Loucy (cell line): ENCODE data around the gene BABAM2.

Experiments
- H2AFZ ChIP-seq: fragments of 200-600 bp; sonication (generic); 2 replicates; pipeline ENCODE4 v1.6.0; 2016; ENCODE audit warnings: antibody characterized with exemption, mild to moderate bottlenecking, low read length, moderate library complexity
- H3F3A ChIP-seq: fragments of 200-600 bp; 2 replicates; pipeline ENCODE4 v1.6.0; 2016; ENCODE audit warnings: antibody characterized with exemption, low read depth, mild to moderate bottlenecking
- H3K27me3 ChIP-seq: fragments of 200-600 bp; sonication (generic); 2 replicates; pipeline ENCODE4 v1.6.1; 2014; ENCODE audit warnings: low read length, mild to moderate bottlenecking; ENCODE audit not compliant: insufficient read depth, poor library complexity, severe bottlenecking
- H3K36me3 ChIP-seq: fragments of 200-600 bp; sonication (generic); 2 replicates; pipeline ENCODE4 v1.6.1; 2016; ENCODE audit warnings: low read length; ENCODE audit not compliant: insufficient read depth
- H3K4me1 ChIP-seq: fragments of 200-600 bp; sonication (generic); 2 replicates; pipeline ENCODE4 v1.5.1; 2014; ENCODE audit warnings: low read length, mild to moderate bottlenecking; ENCODE audit not compliant: insufficient read depth, poor library complexity, severe bottlenecking
- H3K4me2 ChIP-seq: fragments of 200-600 bp; sonication (generic); 2 replicates; pipeline ENCODE4 v1.6.0; 2014; ENCODE audit warnings: antibody characterized with exemption, low read length, low read depth, mild to moderate bottlenecking; ENCODE audit not compliant: poor library complexity, severe bottlenecking
- H3K4me3 ChIP-seq: fragments of 200-600 bp; sonication (generic); 2 replicates; pipeline ENCODE4 v1.5.1; 2014; ENCODE audit warnings: low read length, mild to moderate bottlenecking, mixed read lengths; ENCODE audit not compliant: poor library complexity, severe bottlenecking
- H3K79me2 ChIP-seq: fragments of 200-600 bp; sonication (generic); 2 replicates; pipeline ENCODE4 v1.6.1; 2014; ENCODE audit warnings: low read length; ENCODE audit not compliant: insufficient read depth
- H3K9ac ChIP-seq: fragments of 200-600 bp; sonication (generic); 2 replicates; pipeline ENCODE4 v1.6.0; 2014; ENCODE audit warnings: mild to moderate bottlenecking, low read depth, low read length, moderate library complexity; ENCODE audit not compliant: poor library complexity, severe bottlenecking
- H3K9me2 ChIP-seq: fragments of 200-600 bp; sonication (generic); replicated peaks from 2 replicates; pipeline ENCODE4 v1.6.1; 2016; ENCODE audit warnings: low read depth, low read length, mixed read lengths
- H3K9me3 ChIP-seq: fragments of 200-600 bp; sonication (generic); 2 replicates; pipeline ENCODE4 v1.6.1; 2014; ENCODE audit warnings: mild to moderate bottlenecking, antibody characterized with exemption, low read length, low read depth; ENCODE audit not compliant: insufficient read depth
- H4K20me1 ChIP-seq: fragments of 200-600 bp; sonication (generic); 2 replicates; pipeline ENCODE4 v1.6.0; 2014; ENCODE audit warnings: antibody characterized with exemption, low read length, mild to moderate bottlenecking; ENCODE audit not compliant: insufficient read depth, poor library complexity, severe bottlenecking
- CTCF ChIP-seq: fragments of 200-600 bp; sonication (generic); conservative IDR thresholded peaks from 2 replicates; pipeline ENCODE4 v1.5.1; 2014; ENCODE audit warnings: mild to moderate bottlenecking, antibody characterized with exemption, low read length
- EZH2phosphoT487 ChIP-seq: fragments of 200-600 bp; IDR thresholded peaks from 2 replicates; pipeline ENCODE4 v1.6.1; 2018; ENCODE audit warnings: antibody characterized with exemption, mild to moderate bottlenecking, moderate library complexity, borderline replicate concordance

The BABAM2 gene

GRCh38 chr2:28366496-28367282 lies 476.2 kb downstream of the BABAM2 start:
- Histone ChIP-seq H3K36me3 (no peaks in the 10 kb centered on the region), H3K4me3 (peak overlapping the region; percentile 64), H3K27me3 (no peaks in the 10 kb centered on the region), H3K4me1 (peaks cover 90% of the 10 kb centered on the region), H3K4me2 (peak overlapping the region; percentile 80), H2AFZ (no peak overlapping the region), H3K9me2 (no peaks in the 10 kb centered on the region), H3K9me3 (no peaks in the 10 kb centered on the region), H4K20me1 (no peaks in the 10 kb centered on the region), H3K79me2 (peaks cover 5% of the 10 kb centered on the region; the same call in 1 of the 2 replicates), H3F3A (peaks cover 14% of the 10 kb centered on the region; the same call in 1 of the 2 replicates), H3K9ac (peak overlapping the region; percentile 78)
- TF ChIP-seq EZH2phosphoT487: no peak
- no peak for TF ChIP-seq CTCF

- peak overlapping the region; percentile 64 for H3K4me3 ChIP-seq
- H3K27me3 ChIP-seq: no peaks in the 10 kb centered on the region
- H3K9ac ChIP-seq: peak overlapping the region; percentile 78
- H3F3A ChIP-seq: peaks cover 14% of the 10 kb centered on the region; the same call in 1 of the 2 replicates
- H3K9me2 ChIP-seq: no peaks in the 10 kb centered on the region
- TF ChIP-seq EZH2phosphoT487 (no peak), CTCF (no peak)
- H3K4me2 ChIP-seq: peak overlapping the region; percentile 80
- no peaks in the 10 kb centered on the region for H3K36me3 ChIP-seq
- no peak overlapping the region for H2AFZ ChIP-seq
- no peaks in the 10 kb centered on the region for H4K20me1 ChIP-seq
- no peaks in the 10 kb centered on the region for H3K9me3 ChIP-seq
- H3K4me1 ChIP-seq: peaks cover 86% of the 10 kb centered on the region
- no peaks in the 10 kb centered on the region for H3K79me2 ChIP-seq
Measured at GRCh38 chr2:28367667-28368356, 477.3 kb downstream of the BABAM2 start.

- H2AFZ ChIP-seq: no peak overlapping the region
- H3F3A ChIP-seq: peaks cover 14% of the 10 kb centered on the region; the same call in 1 of the 2 replicates
Measured at GRCh38 chr2:28368357-28368798, 477.8 kb downstream of the BABAM2 start.

More at GRCh38 chr2:28368357-28368798, 477.8 kb downstream of the BABAM2 start:
- H3K4me1 ChIP-seq: peaks cover 87% of the 10 kb centered on the region
- TF ChIP-seq CTCF (no peak), EZH2phosphoT487 (no peak)
- H3K9me2 ChIP-seq: no peaks in the 10 kb centered on the region
- H4K20me1 ChIP-seq: no peaks in the 10 kb centered on the region
- peak overlapping the region; percentile 78 for H3K9ac ChIP-seq
- no peak overlapping the region for H3K4me3 ChIP-seq
- no peaks in the 10 kb centered on the region for H3K79me2 ChIP-seq
- H3K4me2 ChIP-seq: peak overlapping the region; percentile 80
- no peaks in the 10 kb centered on the region for H3K27me3 ChIP-seq
- no peaks in the 10 kb centered on the region for H3K9me3 ChIP-seq
- no peaks in the 10 kb centered on the region for H3K36me3 ChIP-seq
